Cerebellar cortex (tissue), 1 donor: ENCODE data around the gene KCNJ6.
"Not testable (repeated sequence)": the region's sequence is repeated elsewhere in the genome, so short reads cannot be mapped to it uniquely, and the experiment has no call there.

Experiments
- DNase-seq: peaks from one replicate; pipeline ENCODE4 v3.0.0-alpha.2; 2015; ENCODE audit warnings: low spot score

The KCNJ6 gene

DNA sequence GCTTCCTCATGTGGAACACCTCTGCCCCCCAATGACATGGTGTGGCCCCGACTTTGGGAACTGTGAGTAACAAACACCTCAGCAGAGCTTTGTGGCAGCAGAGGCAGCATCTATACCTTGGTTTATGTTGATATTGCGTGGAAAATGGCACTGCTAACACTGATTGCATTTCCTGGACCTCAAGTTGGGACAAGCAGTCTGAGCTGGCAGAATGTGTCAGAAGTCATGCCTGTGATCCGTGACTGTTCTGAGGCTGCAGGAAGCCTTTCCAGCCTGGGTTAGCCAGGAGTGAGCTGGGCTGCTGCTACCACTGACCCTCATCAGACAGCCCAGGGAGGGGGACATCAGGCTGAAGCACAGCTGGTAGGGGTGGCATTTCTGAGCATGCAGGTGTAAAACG lies 268.5 kb downstream of the KCNJ6 start:
- DNase-seq = no peak

DNA sequence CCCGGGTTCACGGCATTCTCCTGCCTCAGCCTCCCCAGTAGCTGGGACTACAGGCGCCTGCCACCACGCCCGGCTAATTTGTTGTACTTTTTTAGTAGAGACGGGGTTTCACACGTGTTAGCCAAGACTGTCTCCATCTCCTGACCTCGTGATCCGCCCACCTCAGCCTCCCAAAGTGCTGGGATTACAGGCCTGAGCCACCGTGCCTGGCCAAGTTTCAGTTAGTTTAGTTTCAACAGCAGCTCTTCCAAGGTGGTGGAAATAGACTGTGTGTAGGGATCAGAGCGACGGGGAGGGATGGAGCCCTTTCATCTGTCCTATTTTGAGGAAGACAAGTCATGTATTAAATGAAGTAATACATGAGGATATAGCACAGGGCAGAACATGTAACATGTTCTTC lies 269.5 kb downstream of the KCNJ6 start:
- DNase-seq = not testable (repeated sequence)

DNA sequence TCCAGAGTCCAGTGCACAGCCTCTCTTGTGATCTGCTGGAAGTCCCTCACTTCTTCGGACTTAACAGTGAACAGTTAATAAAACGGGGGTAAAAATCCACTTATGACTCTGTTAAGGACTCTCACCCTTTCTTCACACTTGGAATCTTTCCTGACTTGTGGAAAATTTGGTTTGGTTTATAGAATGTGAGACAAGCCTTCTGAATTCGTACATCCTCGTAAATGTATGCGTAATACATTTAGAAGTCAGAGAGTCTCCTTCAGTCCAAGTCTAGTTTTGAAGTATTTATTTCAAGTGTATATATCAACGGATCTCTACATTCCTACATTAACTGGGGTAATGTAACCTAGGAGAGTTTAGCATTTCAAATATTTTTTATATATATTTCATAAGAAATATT lies 270.4 kb downstream of the KCNJ6 start:
- no peak for DNase-seq

DNA sequence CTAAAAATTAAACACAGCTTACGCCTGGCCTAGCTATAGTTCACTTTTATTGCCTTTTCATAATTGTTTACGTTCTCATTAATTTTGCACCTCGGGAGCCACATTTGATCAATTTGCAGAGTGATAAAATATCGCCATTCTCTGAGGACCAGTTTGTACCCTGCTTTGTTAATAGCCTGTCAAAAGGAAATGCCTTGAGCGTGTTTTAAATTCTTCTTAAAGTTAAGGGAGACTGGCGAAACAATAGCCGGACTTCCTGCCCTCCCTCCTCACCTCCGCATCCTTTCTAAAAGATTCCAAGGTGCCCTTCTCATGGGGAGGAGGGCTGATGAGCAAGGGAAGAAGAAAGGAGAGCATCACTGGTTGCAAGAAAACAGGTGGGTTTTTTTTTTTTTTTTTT lies 271.6 kb downstream of the KCNJ6 start:
- DNase-seq = no peak

DNA sequence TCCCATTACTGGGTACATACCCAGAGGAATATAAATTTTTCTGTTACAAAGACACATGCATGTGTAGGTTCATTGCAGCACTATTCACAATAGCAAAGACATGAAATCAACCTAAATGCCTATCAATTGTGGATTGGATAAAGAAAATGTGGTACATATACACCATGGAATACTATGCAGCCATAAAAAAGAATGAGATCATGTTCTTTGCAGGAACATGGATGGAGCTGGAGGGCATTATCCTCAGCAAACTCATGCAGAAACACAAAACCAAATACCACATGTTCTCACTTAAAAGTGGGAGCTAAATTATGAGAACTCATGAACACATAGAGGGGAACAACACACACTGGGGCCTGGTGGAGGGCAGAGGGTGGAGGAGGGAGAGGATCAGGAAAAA lies 272.4 kb downstream of the KCNJ6 start:
- DNase-seq = not testable (repeated sequence)

DNA sequence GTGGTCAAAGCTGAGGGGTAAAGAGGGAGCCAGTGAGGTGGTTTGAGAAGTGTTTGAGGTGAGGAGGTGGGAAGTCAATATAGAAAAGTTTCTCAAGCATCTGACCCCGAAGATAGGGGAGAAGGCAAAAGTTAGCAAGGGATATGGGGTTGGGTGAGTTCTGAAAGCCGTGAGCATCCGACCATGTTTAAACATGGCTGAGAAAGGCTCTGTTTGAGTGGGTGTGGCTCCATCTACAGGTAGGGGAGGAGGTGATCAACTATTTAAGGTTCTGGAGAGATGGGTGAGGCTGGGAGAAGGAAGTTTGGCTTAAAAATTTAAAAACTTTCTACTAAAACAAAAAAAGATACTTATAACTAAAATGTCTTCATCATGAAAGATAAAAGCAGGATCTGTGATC lies 273.8 kb downstream of the KCNJ6 start:
- peak; percentile 25 for DNase-seq

DNA sequence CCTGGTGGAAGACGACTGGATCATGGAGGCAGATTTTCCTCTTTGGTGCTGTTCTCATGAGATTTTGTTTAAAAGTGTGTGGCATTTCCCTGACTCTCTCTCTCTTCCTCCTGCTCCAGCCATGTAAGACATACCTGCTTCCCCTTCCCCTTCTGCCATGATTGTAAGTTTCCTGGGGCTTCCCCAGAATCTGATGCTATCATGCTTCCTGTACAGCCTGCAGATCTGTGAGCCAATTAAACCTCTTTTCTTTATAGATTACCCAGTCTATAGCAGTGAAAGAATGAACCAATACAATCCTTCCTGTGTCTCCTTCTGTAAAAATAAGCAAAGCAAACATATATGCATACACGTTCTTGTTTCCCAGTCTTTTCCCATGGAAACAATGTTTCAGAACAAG lies 276.5 kb downstream of the KCNJ6 start:
- DNase-seq = no peak

DNA sequence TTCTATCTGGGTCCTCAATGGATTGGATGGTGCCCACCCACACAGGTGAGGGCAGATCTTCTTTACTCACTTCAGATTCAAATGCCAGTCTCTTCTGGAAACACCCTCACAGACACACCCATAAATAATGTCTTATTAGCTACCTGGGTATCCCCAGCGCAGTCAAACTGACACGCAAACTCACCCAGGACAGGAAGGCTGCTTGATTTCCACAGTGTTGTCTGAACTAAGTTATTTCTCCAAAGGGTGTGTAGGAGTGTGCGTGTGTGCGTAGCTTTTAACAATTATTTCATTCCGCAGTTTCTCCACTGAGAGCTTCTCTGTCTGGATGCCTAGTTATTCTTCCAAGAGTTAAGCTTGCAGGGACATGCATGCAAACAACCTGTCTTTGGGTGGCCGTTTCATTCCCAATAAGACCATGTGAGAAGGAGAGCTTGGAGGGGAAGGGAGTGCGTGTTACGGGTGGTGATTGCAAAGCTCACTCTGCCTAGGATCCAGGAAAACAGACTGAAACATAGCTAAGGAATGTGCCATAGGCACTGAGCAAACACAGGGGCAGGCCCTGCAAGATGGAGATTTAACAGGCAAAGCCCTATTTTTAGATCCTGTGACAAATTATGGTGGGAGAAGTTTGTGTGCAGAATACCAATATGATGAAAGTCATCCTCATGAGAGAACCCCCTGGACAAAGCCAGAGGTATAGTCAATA lies 280.0 kb downstream of the KCNJ6 start:
- no peak for DNase-seq

DNA sequence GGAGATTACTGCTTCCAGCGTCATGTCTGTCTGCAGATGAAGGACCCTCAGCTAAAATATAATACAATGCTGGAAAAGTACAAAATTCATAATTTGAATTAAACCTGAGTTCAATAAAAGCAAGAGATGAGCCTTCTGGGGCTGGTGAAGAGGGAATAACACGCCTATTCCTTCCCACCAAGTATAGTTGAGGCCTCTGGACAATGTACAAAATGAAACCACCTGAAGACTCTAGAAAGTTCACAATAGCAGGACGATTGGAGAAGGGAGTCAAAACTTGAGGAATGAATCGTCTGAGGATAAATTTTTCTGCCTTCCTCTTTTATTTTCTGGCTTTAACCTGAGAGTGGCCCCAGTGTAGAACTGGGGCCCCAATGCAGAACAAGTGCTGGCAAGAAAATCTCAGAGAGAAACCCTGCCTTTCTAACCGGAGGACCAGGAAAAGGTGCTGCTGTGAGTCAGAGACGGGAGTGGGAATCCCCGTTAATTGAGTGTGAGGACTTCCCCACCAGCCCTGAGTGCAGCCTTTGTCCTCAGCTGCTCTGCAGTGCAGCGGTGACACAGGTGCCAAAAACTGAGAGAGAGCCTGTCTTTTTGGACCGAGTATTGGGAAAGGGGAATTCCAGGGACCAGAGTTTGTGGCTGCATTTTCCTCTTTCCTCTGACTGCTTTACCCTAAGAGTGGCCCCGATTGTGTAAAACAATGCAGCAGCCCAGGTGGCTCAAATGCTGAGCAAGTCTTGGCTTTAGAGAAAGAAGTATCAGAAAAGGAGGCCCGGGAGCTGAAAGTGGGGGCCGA lies 284.7 kb downstream of the KCNJ6 start:
- no peak for DNase-seq

DNA sequence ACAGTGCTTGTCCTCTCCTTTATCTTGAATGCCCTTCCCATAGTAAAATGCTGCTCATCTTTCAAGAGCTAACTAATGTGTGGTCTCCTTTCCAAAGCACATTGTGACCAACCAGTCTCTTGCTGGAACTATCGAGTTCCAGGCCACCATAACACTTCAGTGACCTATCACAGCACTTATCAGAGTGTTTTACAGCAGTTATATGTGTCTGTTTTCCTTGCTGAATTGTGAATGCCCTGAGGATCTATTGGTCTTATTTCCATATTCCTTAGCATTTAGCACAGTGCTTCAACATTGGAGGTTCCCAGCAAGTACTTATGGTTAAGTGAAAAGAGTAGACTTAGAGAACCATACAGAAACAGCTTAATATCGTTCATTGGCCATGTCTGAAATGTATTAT lies 285.4 kb downstream of the KCNJ6 start:
- no peak for DNase-seq

DNA sequence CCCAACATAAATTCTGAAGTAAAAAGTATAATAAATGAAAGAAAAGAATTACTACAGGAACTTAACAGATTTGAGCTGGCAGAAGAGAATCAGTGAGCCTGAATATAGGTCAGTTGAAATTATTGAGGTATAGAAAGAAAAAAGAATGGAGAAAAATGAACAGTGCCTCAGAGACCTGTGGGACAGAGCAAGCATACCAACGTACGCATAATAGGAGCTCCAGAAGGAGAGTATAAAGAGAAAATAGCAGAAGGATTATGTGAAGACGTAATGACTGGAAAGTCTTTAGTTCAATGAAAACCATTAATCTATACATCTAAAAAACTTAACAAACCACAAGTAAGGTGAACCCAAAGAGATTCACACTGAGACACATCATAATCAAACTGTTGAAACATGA lies 287.9 kb downstream of the KCNJ6 start:
- no peak for DNase-seq

DNA sequence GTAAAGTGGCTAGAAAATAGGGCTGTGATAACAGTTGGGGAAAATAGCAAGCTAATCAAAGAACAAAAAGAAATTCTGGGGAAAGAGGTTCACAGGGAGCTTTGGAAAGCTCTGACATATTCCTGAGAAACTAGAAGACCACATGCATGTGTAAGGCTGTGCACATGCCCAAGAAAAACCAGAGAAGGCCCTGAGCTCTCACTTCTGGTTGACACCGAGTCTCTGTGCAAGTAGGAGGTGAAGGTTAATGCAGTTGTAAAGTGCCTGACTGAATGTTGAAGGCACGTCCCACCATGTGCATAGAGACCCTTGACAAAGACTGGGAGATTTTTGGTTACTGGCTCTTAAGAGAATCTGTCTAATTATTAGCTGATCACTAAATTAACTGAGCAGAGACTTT lies 288.7 kb downstream of the KCNJ6 start:
- DNase-seq = no peak

DNA sequence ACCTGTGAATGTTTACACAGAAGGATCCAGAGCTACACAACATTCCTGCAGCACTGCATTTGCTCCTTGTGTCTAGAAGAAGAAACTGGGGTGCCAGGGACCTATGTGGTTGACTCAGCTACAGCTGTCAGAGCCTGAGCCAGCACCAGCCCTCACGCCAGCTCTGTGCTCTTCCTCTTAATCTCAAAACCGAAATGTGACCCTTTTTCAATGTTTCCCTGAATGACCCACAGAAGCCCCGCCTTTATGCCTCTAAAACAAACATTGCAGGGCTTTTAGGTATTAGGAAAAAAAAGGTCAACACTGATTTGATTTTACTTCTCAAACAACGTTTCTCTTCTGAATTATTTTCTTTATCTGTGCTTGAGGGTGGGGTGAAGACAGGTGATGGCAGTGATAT lies 289.2 kb downstream of the KCNJ6 start:
- no peak for DNase-seq

DNA sequence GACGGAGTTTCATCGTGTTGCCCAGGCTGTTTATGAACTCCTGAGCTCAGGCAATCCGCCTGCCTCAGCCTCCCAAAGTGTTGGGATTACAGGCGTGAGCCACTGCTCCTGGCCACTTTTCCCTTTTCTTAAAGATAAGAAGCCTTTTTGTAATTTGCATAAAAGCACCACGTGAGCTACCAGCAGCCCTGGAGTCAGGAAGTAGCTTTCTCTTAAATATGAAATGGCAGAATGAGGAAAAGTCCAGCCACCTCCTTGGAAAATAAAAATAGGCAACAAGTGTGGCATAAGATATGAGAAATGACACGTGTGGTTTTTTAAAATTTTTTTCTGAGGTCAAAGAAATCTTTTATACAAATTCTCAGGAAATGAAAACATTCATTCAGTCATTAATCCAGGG lies 289.9 kb downstream of the KCNJ6 start:
- DNase-seq = no peak

DNA sequence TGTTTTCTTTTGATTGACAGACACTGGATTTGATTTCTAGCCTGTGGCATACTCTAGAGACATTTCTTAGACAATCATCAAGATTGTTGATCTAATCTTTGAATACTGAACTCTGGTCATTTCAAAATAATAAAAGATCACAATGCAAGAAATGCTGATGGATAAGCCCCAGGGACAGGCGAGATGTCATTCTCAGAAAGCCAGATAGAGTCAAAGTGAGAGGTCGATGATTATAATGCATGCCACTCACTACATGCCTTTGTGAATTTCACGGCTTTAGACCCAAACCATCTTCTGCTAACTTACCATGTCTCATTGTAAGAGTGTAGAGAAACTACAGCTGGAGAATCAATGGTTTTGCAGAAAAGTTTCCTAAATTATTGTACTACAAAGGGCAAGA lies 292.6 kb downstream of the KCNJ6 start:
- DNase-seq = no peak

DNA sequence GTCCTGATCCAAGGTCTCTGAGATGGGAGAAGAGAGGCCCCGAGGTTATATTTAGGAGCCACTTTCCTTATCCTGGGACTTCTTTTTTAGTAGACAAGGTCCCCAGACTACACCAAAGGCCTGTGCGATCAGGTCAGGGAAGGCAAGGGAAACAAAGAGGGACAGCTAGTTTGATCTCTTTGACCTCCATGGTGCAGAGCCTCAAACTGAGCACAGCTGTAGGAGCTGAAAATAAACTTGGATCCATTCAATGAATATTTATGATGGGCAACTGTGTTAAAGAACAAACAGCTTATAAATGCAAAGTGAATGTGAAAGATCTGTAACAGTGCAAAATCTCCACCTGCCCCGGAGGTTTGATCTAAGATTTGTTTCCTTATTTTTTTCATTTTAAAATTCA lies 293.1 kb downstream of the KCNJ6 start:
- no peak for DNase-seq

DNA sequence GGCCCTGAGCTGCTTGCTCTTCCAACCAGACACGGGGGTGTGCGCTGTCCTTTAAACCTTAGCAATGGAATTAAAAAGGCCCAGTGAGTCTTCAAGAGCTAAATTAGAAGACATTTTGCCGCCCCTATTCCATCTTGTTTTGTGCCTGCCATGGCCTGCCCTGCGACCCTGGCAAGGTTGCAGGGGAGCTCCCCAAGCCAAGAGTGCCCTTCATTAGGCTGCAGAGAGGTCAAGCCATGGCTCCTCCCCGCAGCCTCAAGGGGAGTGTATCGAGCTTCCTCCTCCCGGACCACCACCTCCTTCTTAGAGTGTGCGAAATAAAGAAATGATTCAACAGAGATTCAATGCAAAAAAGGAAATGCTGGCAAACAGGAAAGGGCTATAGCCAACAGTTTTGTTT lies 293.5 kb downstream of the KCNJ6 start:
- DNase-seq = no peak

DNA sequence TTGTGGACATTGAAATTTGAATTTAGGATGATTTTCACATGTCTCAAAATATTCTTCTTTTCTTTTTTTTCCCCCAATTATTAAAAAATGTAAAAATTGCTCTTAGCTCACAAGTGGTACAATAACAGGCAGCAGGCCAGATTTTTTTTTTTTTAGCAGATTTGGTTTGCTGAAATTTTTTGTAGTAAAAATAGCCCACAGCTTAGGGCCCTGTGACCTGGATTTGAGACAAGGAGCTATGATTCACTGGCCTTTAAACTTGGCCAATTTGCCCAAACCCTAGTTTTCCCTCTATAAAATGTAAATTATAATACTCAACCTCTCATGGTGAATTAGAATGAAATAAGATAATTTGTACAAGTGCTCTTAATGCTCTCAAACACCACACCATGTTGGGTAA lies 295.9 kb downstream of the KCNJ6 start:
- DNase-seq = no peak

DNA sequence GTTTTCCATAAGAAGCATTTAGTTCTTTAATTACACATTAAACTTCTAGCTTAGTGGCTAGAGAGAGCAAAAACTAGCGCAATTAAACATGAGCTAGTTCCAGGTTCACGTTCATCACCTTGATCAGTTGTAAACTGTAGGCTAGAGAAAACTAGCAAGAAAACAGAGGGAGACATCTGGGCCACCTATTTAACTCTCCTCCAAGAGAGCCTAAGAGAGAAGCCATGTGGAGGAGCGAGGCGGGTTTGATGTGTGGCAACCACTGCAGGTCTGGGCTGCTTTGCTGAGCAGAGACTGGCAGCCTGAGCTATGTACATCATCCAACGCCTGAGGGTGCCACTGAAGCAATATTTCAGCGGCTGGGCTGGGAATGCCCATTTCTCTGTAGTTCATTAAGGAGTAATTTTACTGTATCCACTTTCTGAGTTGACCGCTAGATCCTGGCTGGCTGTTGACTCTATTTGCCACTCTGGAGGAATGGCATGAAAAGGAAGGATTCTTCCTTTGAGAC lies 296.7 kb downstream of the KCNJ6 start:
- no peak for DNase-seq

DNA sequence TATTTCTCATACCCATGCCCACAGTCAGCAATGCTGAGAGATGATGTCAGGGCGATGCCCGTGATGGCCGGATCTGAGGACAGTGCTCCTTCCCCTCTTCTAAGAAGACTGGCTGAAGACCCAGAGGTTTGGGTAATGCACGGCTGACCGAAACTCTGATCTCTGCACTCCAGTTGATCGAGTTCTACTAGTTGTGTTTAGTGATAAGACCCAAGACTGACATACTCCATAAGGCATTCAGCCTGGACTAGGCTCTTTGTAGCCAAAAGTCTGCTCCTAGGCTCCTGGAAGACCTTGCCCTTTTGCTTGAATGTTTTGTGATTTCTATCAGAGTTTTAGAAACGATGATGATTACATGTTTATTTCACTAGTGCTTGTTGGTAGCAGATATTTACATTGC lies 298.2 kb downstream of the KCNJ6 start:
- DNase-seq = no peak

DNA sequence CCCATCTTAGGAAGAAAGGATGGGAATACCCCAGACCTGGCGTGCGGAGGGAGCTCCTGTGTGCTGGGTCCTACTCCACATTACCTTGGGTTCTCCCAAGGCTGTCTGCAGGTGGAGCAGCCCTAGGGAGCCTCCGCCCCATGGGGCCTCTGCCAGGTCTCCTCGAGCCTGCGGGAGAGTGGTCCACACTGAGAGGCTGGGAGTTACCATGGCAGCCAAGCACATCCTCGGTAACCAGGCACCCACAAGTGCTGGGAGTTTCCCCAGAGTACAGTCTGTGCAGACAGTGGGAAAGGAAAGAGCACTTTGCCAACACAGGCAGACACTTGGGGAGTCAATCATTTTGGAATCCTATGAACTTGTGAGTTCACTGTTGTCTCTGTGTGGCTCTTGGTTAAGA lies 300.3 kb downstream of the KCNJ6 start:
- no peak for DNase-seq

DNA sequence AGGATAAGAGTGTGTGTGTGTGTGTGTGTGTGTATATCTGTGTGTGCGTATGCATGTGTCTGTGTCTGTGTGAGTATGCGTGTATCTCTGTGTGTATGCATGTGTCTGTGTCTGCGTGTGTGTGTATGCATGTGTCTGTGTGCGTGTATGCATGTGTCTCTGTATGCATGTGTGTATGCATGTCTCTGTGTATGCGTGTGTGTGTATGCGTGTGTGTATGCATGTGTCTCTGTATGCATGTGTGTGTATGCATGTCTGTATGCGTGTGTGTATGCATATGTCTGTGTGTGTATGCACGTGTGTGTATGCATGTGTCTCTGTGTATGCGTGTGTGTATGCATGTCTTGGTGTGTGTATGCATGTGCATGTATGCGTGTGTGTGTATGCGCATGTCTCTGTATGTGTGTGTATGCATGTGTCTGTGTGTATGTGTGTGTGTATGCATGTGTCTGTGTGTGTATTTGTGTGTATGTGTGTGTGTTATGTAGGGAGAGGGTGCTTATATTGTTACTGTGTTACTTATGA lies 301.8 kb downstream of the KCNJ6 start:
- no peak for DNase-seq

DNA sequence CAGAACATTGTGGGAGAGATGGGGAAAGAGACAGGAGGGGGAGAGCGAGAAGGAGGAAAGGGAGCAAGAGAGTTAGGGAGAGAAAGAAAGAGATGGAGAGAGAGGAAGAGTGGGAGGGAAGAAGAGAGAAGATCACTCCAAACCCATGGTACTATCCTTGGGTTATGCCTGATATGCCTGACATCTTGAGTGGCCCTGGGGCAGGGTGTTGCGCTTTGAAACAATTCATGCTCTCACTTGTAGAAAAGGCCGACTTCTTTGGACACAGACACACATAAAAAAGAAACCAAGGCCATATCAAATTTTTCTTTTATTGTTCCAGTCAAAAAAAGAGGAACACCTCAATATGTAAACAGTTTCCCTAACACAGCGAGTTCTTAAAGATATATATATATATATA lies 309.2 kb downstream of the KCNJ6 start:
- no peak for DNase-seq
